ENCODE results near the gene UBE2H.

UBE2H gene

GRCh38 chr7:129785685-129786514 is 166.9 kb downstream of the UBE2H start:
- DNase-seq (ENCODE audit: low read depth) = no peak

- no peak for DNase-seq (ENCODE audit: low read depth)
These were observed 167.7 kb downstream of the UBE2H start for GRCh38 chr7:129784783-129785684.

- no peak for DNase-seq (ENCODE audit: low read depth)
These were observed 168.3 kb downstream of the UBE2H start for GRCh38 chr7:129784437-129784782.

GRCh38 chr7:129783584-129783919 is 169.2 kb downstream of the UBE2H start:
- no peak for DNase-seq (ENCODE audit: low read depth)

GRCh38 chr7:129782818-129783583 is 169.8 kb downstream of the UBE2H start:
- DNase-seq (ENCODE audit: low read depth) = no peak

- no peak for DNase-seq (ENCODE audit: low read depth)
These were observed 170.6 kb downstream of the UBE2H start for GRCh38 chr7:129781928-129782817.

GRCh38 chr7:129780974-129781927 is 171.5 kb downstream of the UBE2H start:
- no peak for DNase-seq (ENCODE audit: low read depth)
